KMS-11 (cell line): ENCODE data around the gene MFAP3L.
A peak's percentile ranks its signal among the peaks of the same experiment; 100 is the strongest.

Experiments
- H2AFZ ChIP-seq: fragments of 200-600 bp; sonication (generic); 2 replicates; pipeline ENCODE4 v1.6.1; 2016; ENCODE audit warnings: antibody characterized with exemption, mixed run types, low read depth
- H3K27ac ChIP-seq: fragments of 200-600 bp; sonication (generic); 2 replicates; pipeline ENCODE4 v1.6.1; 2016; ENCODE audit warnings: mild to moderate bottlenecking, mixed run types
- H3K27me3 ChIP-seq: fragments of 200-600 bp; sonication (generic); 2 replicates; pipeline ENCODE4 v1.6.1; 2017; ENCODE audit warnings: mild to moderate bottlenecking, low read depth, mixed run types, moderate library complexity; ENCODE audit not compliant: insufficient read depth
- H3K36me3 ChIP-seq: fragments of 200-600 bp; sonication (generic); 2 replicates; pipeline ENCODE4 v1.6.1; 2017; ENCODE audit warnings: mild to moderate bottlenecking, mixed run types; ENCODE audit not compliant: insufficient read depth
- H3K4me1 ChIP-seq: fragments of 200-600 bp; sonication (generic); 2 replicates; pipeline ENCODE4 v1.6.1; 2016; ENCODE audit warnings: mild to moderate bottlenecking, low read depth, mixed run types; ENCODE audit not compliant: poor library complexity, severe bottlenecking
- H3K4me2 ChIP-seq: fragments of 200-600 bp; sonication (generic); 2 replicates; pipeline ENCODE4 v1.7.0; 2016; ENCODE audit warnings: mild to moderate bottlenecking, mixed run types
- H3K4me3 ChIP-seq: fragments of 200-600 bp; sonication (generic); IDR thresholded peaks from 2 replicates; pipeline ENCODE4 v1.6.1; 2017; ENCODE audit warnings: low read depth, low read length, mixed read lengths; ENCODE audit not compliant: insufficient read depth
- H3K79me2 ChIP-seq: fragments of 200-600 bp; sonication (generic); 2 replicates; pipeline ENCODE4 v1.6.1; 2016; ENCODE audit warnings: low read depth, mixed run types; ENCODE audit not compliant: insufficient read depth
- H3K9ac ChIP-seq: fragments of 200-600 bp; sonication (generic); 2 replicates; pipeline ENCODE4 v1.6.1; 2016; ENCODE audit warnings: mild to moderate bottlenecking, mixed run types
- H4K20me1 ChIP-seq: fragments of 200-600 bp; sonication (generic); 2 replicates; pipeline ENCODE4 v1.6.1; 2016; ENCODE audit warnings: mild to moderate bottlenecking, mixed run types; ENCODE audit not compliant: insufficient read depth
- TF ChIP-seq, protein P1 (sequence below): fragments of 200-600 bp; sonication (generic); conservative IDR thresholded peaks from 2 replicates; pipeline ENCODE4 v1.6.1; 2017; ENCODE audit warnings: low read depth, mild to moderate bottlenecking, antibody characterized with exemption, low read length, moderate library complexity, mixed read lengths

MFAP3L gene

DNA sequence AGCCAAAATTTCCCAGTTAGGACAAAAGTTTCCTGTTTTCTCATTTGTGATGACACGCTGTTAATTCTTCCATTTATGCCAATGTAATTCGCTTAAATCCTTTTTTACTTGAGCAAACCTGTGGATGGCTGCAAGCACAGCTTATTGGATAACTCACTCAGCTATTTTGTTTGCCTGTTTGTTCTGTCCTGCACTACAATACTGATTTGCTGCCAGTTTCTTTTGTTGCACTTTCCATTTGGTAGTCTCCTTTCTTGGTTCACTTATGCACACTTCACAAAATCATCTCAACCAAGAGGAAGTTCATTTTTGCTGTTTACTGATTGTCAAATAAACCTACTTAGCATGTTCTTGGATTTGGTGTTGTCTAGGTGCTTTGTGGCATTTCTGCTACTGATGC lies 40.3 kb downstream of the MFAP3L start:
- TF ChIP-seq, protein P1, sequence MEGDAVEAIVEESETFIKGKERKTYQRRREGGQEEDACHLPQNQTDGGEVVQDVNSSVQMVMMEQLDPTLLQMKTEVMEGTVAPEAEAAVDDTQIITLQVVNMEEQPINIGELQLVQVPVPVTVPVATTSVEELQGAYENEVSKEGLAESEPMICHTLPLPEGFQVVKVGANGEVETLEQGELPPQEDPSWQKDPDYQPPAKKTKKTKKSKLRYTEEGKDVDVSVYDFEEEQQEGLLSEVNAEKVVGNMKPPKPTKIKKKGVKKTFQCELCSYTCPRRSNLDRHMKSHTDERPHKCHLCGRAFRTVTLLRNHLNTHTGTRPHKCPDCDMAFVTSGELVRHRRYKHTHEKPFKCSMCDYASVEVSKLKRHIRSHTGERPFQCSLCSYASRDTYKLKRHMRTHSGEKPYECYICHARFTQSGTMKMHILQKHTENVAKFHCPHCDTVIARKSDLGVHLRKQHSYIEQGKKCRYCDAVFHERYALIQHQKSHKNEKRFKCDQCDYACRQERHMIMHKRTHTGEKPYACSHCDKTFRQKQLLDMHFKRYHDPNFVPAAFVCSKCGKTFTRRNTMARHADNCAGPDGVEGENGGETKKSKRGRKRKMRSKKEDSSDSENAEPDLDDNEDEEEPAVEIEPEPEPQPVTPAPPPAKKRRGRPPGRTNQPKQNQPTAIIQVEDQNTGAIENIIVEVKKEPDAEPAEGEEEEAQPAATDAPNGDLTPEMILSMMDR: no peak
- Histone ChIP-seq H4K20me1 (no peaks in the 10 kb centered on the region), H3K4me3 (no peak overlapping the region), H3K4me2 (peak overlapping the region; percentile 89), H2AFZ (no peak overlapping the region), H3K9ac (peak overlapping the region; percentile 66; the same call in 1 of the 2 replicates), H3K79me2 (no peaks in the 10 kb centered on the region), H3K36me3 (no peaks in the 10 kb centered on the region), H3K27ac (peak overlapping the region; percentile 94), H3K4me1 (peaks cover 76% of the 10 kb centered on the region), H3K27me3 (no peaks in the 10 kb centered on the region)

DNA sequence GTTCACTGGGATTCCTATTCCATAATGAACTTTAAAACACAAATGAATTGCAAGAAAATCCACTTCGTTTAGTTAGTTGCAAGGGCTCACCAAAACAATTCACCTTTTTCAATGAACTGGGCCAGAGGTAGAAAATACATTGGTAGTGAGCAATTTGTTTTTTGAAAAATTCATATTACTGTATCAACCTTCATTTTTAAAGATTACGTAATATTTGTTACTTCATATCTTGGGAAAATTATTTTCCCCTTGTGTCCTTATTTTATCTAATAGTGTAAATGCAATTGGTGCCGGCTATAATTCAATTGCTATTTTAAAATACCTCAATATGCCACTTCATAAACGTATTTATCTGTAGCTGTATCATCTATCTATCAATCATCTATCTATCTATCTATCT lies 41.5 kb downstream of the MFAP3L start:
- Histone ChIP-seq H3K79me2 (no peaks in the 10 kb centered on the region), H3K27ac (peak overlapping the region; percentile 9; the same call in 1 of the 2 replicates), H3K9ac (no peak overlapping the region), H3K4me1 (peaks cover 65% of the 10 kb centered on the region), H3K27me3 (no peaks in the 10 kb centered on the region), H3K4me2 (peak overlapping the region; percentile 24; the same call in 1 of the 2 replicates), H3K4me3 (no peak overlapping the region), H2AFZ (no peak overlapping the region), H3K36me3 (no peaks in the 10 kb centered on the region), H4K20me1 (no peaks in the 10 kb centered on the region)
- TF ChIP-seq, protein P1: no peak

DNA sequence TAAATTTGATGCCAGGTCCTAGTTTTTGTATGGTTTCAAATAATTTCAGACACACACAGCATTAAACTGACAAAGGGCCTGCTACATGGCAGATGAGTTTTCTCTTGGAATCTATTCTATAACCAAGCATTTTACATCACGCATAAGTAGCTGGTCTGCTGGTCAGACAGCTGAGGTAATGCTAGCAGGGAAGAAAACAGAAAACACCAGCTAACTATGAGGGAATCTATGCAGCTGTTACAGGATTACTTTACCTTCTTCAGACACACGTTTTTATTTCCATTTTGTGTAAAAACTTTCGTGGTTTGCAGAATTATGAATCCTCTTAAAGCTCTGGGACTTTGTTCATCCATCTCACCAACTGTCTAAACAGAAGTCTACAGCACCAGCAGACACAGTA lies 42.0 kb downstream of the MFAP3L start:
- Histone ChIP-seq H3K79me2 (no peaks in the 10 kb centered on the region), H4K20me1 (no peaks in the 10 kb centered on the region), H3K4me3 (no peak overlapping the region), H3K9ac (no peak overlapping the region), H3K4me2 (peak overlapping the region; percentile 24; the same call in 1 of the 2 replicates), H3K27ac (peak overlapping the region; percentile 9; the same call in 1 of the 2 replicates), H3K4me1 (peaks cover 59% of the 10 kb centered on the region), H2AFZ (no peak overlapping the region), H3K27me3 (no peaks in the 10 kb centered on the region), H3K36me3 (no peaks in the 10 kb centered on the region)
- TF ChIP-seq, protein P1: no peak

DNA sequence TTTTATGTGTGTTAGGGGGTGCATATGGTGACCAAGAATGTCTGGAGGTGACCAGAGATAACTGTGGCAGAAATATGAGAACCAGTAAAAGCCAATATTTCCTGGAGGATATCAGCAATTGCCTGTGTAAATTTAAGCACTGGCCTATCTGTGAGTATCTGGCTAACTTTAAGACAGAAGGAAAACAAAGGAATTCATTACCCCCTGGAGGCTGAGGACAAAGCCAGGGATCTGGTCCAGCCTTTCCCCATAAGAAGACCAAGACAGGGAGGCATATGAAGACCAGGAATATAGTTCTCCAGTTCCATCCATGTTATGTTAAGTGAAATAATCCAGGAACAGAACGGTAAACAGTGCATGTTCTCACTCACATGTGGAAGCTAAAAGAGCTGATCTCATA lies 49.2 kb downstream of the MFAP3L start:
- Histone ChIP-seq H3K36me3 (no peaks in the 10 kb centered on the region), H2AFZ (no peak overlapping the region), H3K4me1 (no peaks in the 10 kb centered on the region), H3K9ac (no peak overlapping the region), H3K79me2 (no peaks in the 10 kb centered on the region), H4K20me1 (no peaks in the 10 kb centered on the region), H3K4me3 (no peak overlapping the region), H3K27me3 (no peaks in the 10 kb centered on the region), H3K27ac (no peak overlapping the region), H3K4me2 (no peak overlapping the region)
- TF ChIP-seq, protein P1: no peak
